DND-41 (cell line): ENCODE results near the gene RAB29.

ENCODE experiments used
- ATAC-seq: fragments of 200-7000 bp; cut with Tn5 transposase; 3 replicates; pipeline ENCODE4 v1.9.1; 2021; ENCODE audit warnings: low read depth; ENCODE audit not compliant: insufficient read depth
- DNase-seq: peaks from one replicate; pipeline ENCODE4 v3.0.0-alpha.2; 2020
- H2AFZ ChIP-seq: 2 replicates; pipeline ENCODE4 v1.6.0; 2012; ENCODE audit warnings: low read depth, low read length
- H3K27ac ChIP-seq: 2 replicates; pipeline ENCODE4 v1.5.1; 2012; ENCODE audit warnings: low read length, inconsistent platforms
- H3K27me3 ChIP-seq: fragments of 200-600 bp; sonication (generic); 2 replicates; pipeline ENCODE4 v1.6.0; 2012; ENCODE audit warnings: low read length, mild to moderate bottlenecking, inconsistent platforms; ENCODE audit not compliant: insufficient read depth, poor library complexity
- H3K36me3 ChIP-seq: 2 replicates; pipeline ENCODE4 v1.5.1; 2012; ENCODE audit warnings: low read length, inconsistent platforms; ENCODE audit not compliant: insufficient read depth
- H3K4me1 ChIP-seq: 2 replicates; pipeline ENCODE4 v1.5.1; 2012; ENCODE audit warnings: mild to moderate bottlenecking, low read length; ENCODE audit not compliant: insufficient read depth
- H3K4me2 ChIP-seq: 2 replicates; pipeline ENCODE4 v1.6.0; 2012; ENCODE audit warnings: mild to moderate bottlenecking, moderate library complexity, low read length, inconsistent platforms; ENCODE audit not compliant: insufficient read depth
- H3K4me3 ChIP-seq, 2 experiments: fragments of 200-600 bp in 1 of 2; shearing (Covaris generic) in 1 of 2; 2 replicates each; pipeline ENCODE4 v1.5.1; 2012 to 2016; ENCODE audit warnings: inconsistent platforms in 2 of 2, low read length in 2 of 2, mild to moderate bottlenecking in 2 of 2, low read depth in 1 of 2, moderate library complexity in 1 of 2
- H3K79me2 ChIP-seq: 2 replicates; pipeline ENCODE4 v1.6.0; 2012; ENCODE audit warnings: low read length, inconsistent platforms; ENCODE audit not compliant: insufficient read depth
- H3K9ac ChIP-seq: 2 replicates; pipeline ENCODE4 v1.6.0; 2012; ENCODE audit warnings: low read depth, mild to moderate bottlenecking, inconsistent platforms, low read length, moderate library complexity
- H3K9me3 ChIP-seq: 2 replicates; pipeline ENCODE4 v1.5.1; 2012; ENCODE audit warnings: low read length, moderate library complexity, mild to moderate bottlenecking, inconsistent platforms; ENCODE audit not compliant: insufficient read depth, severe bottlenecking
- H4K20me1 ChIP-seq: 2 replicates; pipeline ENCODE4 v1.6.0; 2012; ENCODE audit warnings: low read length; ENCODE audit not compliant: insufficient read depth
- CTCF ChIP-seq: IDR thresholded peaks from 2 replicates; pipeline ENCODE4 v1.5.1; 2012; ENCODE audit warnings: borderline replicate concordance, low read length, moderate library complexity, mild to moderate bottlenecking; ENCODE audit not compliant: poor library complexity, severe bottlenecking; ENCODE audit errors: extremely low read depth
- EZH2 ChIP-seq: IDR thresholded peaks from 3 replicates; pipeline ENCODE4 v1.6.1; 2012; ENCODE audit warnings: borderline replicate concordance, low read depth, mild to moderate bottlenecking, moderate library complexity, low read length, inconsistent platforms; ENCODE audit not compliant: severe bottlenecking

RAB29 gene

GRCh38 chr1:205751036-205751651, 24.1 kb downstream of the RAB29 start:
- peak overlapping the region; percentile 99 for H2AFZ ChIP-seq
- H3K27me3 ChIP-seq, result no peaks in the 10 kb centered on the region
- H3K9ac ChIP-seq, result peak overlapping the region; percentile 68; the same call in 1 of the 2 replicates
- peaks cover 30% of the 10 kb centered on the region for H3K36me3 ChIP-seq
- peaks cover 38% of the 10 kb centered on the region for H3K4me1 ChIP-seq
- peaks cover 37% of the 10 kb centered on the region for H3K79me2 ChIP-seq
- peaks cover 32% of the 10 kb centered on the region for H4K20me1 ChIP-seq
- H3K4me2 ChIP-seq, result peak overlapping the region; percentile 63
- H3K4me3 ChIP-seq, result no peak overlapping the region; a peak in 1 of 4 replicates
- no peaks in the 10 kb centered on the region for H3K9me3 ChIP-seq
- ATAC-seq, result no peak
- TF ChIP-seq CTCF, result no peak
- TF ChIP-seq EZH2, result no peak
- peak overlapping the region; percentile 98 for H3K27ac ChIP-seq
- peak; percentile 26 for DNase-seq

- peak; percentile 99 for DNase-seq
- Histone ChIP-seq H3K9ac (peak within 1 kb of the TSS; percentile 76), H3K4me3 (peak within 1 kb of the TSS; percentile 67 to 82), H3K79me2 (peaks cover 44% of the 10 kb centered on the region), H3K9me3 (no peaks in the 10 kb centered on the region), H4K20me1 (peaks cover 40% of the 10 kb centered on the region), H3K4me2 (peak within 1 kb of the TSS; percentile 76), H3K4me1 (peaks cover 45% of the 10 kb centered on the region), H2AFZ (peak within 1 kb of the TSS; percentile 99), H3K36me3 (peaks cover 36% of the 10 kb centered on the region), H3K27ac (peak within 1 kb of the TSS; percentile 98), H3K27me3 (no peaks in the 10 kb centered on the region)
- ATAC-seq, result peak; percentile 83
- no peak for TF ChIP-seq CTCF
- TF ChIP-seq EZH2, result no peak
Observed at GRCh38 chr1:205750138-205751035, 24.9 kb downstream of the RAB29 start, which contains the start of gene NUCKS1. NUCKS1 (minus strand) TSS chr1:205750182; CDS start chr1:205749973, 209 bp downstream.

GRCh38 chr1:205749234-205750137, 25.8 kb downstream of the RAB29 start:
- peak; percentile 98 for DNase-seq
- H3K79me2 ChIP-seq, result peaks cover 53% of the 10 kb centered on the region
- no peak overlapping the region for H2AFZ ChIP-seq
- H3K4me1 ChIP-seq, result peaks cover 53% of the 10 kb centered on the region
- H3K4me2 ChIP-seq, result peak overlapping the region; percentile 76
- peaks cover 49% of the 10 kb centered on the region for H4K20me1 ChIP-seq
- H3K36me3 ChIP-seq, result peaks cover 44% of the 10 kb centered on the region
- peak overlapping the region; percentile 90 for H3K27ac ChIP-seq
- H3K4me3 ChIP-seq, result peak overlapping the region; percentile 67 to 82; a peak in 3 of 4 replicates
- peak; percentile 78 for ATAC-seq
- no peaks in the 10 kb centered on the region for H3K9me3 ChIP-seq
- TF ChIP-seq EZH2, result no peak
- peak; percentile 20 for TF ChIP-seq CTCF
- no peaks in the 10 kb centered on the region for H3K27me3 ChIP-seq
- peak overlapping the region; percentile 76 for H3K9ac ChIP-seq
